ENCODE results near the gene CNTNAP5. TPM values are rescaled to one million over a fixed set of nuclear protein-coding genes. Genes with fewer than 3 reads are reported as not detected.

The CNTNAP5 gene
- total RNA-seq, 2 experiments from 2014 or later = not detected

DNA sequence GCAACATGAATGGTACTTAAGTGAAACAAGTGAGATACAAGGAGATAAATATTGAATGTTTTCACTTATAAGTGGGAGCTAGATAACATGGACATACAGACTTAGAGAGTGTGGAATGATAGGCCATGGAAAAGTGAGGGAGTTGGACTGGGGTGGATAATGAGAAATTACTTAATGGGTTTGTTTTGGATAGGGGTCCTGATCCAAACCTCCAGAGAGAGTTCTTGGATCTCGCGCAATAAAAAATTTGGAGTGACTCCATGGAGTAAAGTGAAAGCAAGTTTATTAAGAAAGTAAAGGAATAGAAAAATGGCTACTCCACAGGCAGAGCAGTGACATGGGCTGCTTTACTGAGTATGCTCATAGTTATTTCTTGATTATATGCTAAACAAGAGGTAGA is 508.9 kb downstream of the CNTNAP5 start:
- TF ChIP-seq CTCF (IDR thresholded peaks at IDR 0.05) = no peak
- Mint-ChIP-seq H3K27ac (no peak overlapping the region), H3K36me3 (ENCODE audit: low read depth) (no peaks in the 10 kb centered on the region), H3K4me1 (ENCODE audit: low read depth) (no peaks in the 10 kb centered on the region), H3K9me3 (peaks cover 4% of the 10 kb centered on the region), H3K27me3 (no peaks in the 10 kb centered on the region), H3K4me3 (no peak overlapping the region)
- Histone ChIP-seq H3K27ac (ENCODE audit: low read depth in 1 of 2, low read length in 2 of 2) (no peak overlapping the region), H3K4me3 (ENCODE audit: low read length) (no peak overlapping the region), H3K9me3 (ENCODE audit: control insufficient read depth in 1 of 2, insufficient read depth in 1 of 2, low read length in 2 of 2) (peaks cover 0 to 8% of the 10 kb centered on the region in 2 experiments), H3K36me3 (ENCODE audit: insufficient read depth, low read length) (no peaks in the 10 kb centered on the region), H3K4me1 (ENCODE audit: insufficient read depth, low read length) (no peaks in the 10 kb centered on the region), H3K27me3 (ENCODE audit: control insufficient read depth in 1 of 2, insufficient read depth in 2 of 2, low read length in 2 of 2) (no peaks in the 10 kb centered on the region)
- ChIA-PET POLR2A (no interaction called here), CTCF (no interaction called here)
- no peak for ATAC-seq (ENCODE audit: poor library complexity)
- no peak for DNase-seq
- intact Hi-C loops (cut with DNase I, micrococcal nuclease) = no loop called here

GRCh38 chr2:124535816-124536215 is 510.7 kb downstream of the CNTNAP5 start:
- H3K27me3 ChIP-seq (ENCODE audit: control insufficient read depth in 1 of 2, insufficient read depth in 2 of 2, low read length in 2 of 2) = no peaks in the 10 kb centered on the region
- Mint-ChIP-seq H3K27ac (no peak overlapping the region), H3K36me3 (ENCODE audit: low read depth) (no peaks in the 10 kb centered on the region), H3K4me3 (no peak overlapping the region), H3K9me3 (peaks cover 6% of the 10 kb centered on the region), H3K4me1 (ENCODE audit: low read depth) (no peaks in the 10 kb centered on the region), H3K27me3 (no peaks in the 10 kb centered on the region)
- H3K9me3 ChIP-seq (ENCODE audit: control insufficient read depth in 1 of 2, insufficient read depth in 1 of 2, low read length in 2 of 2) = peaks cover 0 to 8% of the 10 kb centered on the region in 2 experiments
- POLR2A ChIA-PET = no interaction called here
- no peaks in the 10 kb centered on the region for H3K36me3 ChIP-seq (ENCODE audit: insufficient read depth, low read length)
- no peak for TF ChIP-seq CTCF (IDR thresholded peaks at IDR 0.05)
- no peaks in the 10 kb centered on the region for H3K4me1 ChIP-seq (ENCODE audit: insufficient read depth, low read length)
- H3K27ac ChIP-seq (ENCODE audit: low read depth in 1 of 2, low read length in 2 of 2) = no peak overlapping the region
- CTCF ChIA-PET = no interaction called here
- ATAC-seq (ENCODE audit: poor library complexity) = no peak
- DNase-seq = no peak
- intact Hi-C loops (cut with DNase I, micrococcal nuclease) = no loop called here
- H3K4me3 ChIP-seq (ENCODE audit: low read length) = no peak overlapping the region

DNA sequence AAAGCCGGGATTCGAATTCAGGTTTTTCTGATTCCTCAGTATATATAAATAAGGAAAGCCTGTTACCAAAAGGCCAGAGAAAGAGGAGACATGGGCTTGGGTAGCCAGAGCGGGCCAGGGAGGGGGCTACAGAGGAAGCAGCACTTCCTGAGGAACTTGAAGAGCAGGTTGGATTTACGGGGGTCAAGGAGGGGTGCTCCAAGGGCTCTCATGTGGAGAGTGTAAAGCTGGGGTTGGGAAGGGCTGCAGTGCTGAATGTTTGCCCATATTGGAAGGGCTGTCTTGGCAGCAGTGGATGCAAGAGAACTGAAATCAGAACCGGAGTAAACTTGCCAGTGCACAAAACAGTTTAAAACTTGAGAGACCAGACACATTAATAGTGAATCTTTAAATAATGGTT is 511.5 kb downstream of the CNTNAP5 start:
- Mint-ChIP-seq H3K27me3 (no peaks in the 10 kb centered on the region), H3K9me3 (peaks cover 6% of the 10 kb centered on the region), H3K4me3 (no peak overlapping the region), H3K27ac (no peak overlapping the region), H3K36me3 (ENCODE audit: low read depth) (no peaks in the 10 kb centered on the region), H3K4me1 (ENCODE audit: low read depth) (no peaks in the 10 kb centered on the region)
- intact Hi-C loops (cut with DNase I, micrococcal nuclease) = no loop called here
- DNase-seq (no peak), ATAC-seq (ENCODE audit: poor library complexity) (no peak)
- H3K9me3 ChIP-seq (ENCODE audit: control insufficient read depth in 1 of 2, insufficient read depth in 1 of 2, low read length in 2 of 2) = peaks cover 0 to 8% of the 10 kb centered on the region in 2 experiments
- no peaks in the 10 kb centered on the region for H3K4me1 ChIP-seq (ENCODE audit: insufficient read depth, low read length)
- POLR2A ChIA-PET = no interaction called here
- no peaks in the 10 kb centered on the region for H3K27me3 ChIP-seq (ENCODE audit: control insufficient read depth in 1 of 2, insufficient read depth in 2 of 2, low read length in 2 of 2)
- CTCF ChIA-PET = no interaction called here
- no peaks in the 10 kb centered on the region for H3K36me3 ChIP-seq (ENCODE audit: insufficient read depth, low read length)
- no peak overlapping the region for H3K27ac ChIP-seq (ENCODE audit: low read depth in 1 of 2, low read length in 2 of 2)
- TF ChIP-seq CTCF (IDR thresholded peaks at IDR 0.05) = no peak
- H3K4me3 ChIP-seq (ENCODE audit: low read length) = no peak overlapping the region
